Breast epithelium (tissue), 3 donors: ENCODE measurements around the gene PRKN.

ENCODE experiments used
- CTCF ChIP-seq, 3 donors: fragments of 450-650 bp; IDR thresholded peaks; one replicate each; pipeline ENCODE4 v1.5.1; 2016 to 2017; ENCODE audit warnings: antibody characterized with exemption in 3 of 3, mild to moderate bottlenecking in 3 of 3, moderate library complexity in 3 of 3
- POLR2A ChIP-seq: fragments of 450-650 bp; IDR thresholded peaks from one replicate; pipeline ENCODE4 v1.6.1; 2016; ENCODE audit warnings: antibody characterized with exemption, mild to moderate bottlenecking, moderate library complexity

- no peak for TF ChIP-seq CTCF (IDR thresholded peaks at IDR 0.05)
- TF ChIP-seq POLR2A: no peak
Observed at GRCh38 chr6:161544801-161545480, 1182.6 kb downstream of the PRKN start.
